HEK293 (cell line): ENCODE data around the gene MDP1.
A peak's percentile ranks its signal among the peaks of the same experiment; 100 is the strongest.

Experiments
- CTCF ChIA-PET: fragments of 350-600 bp; formaldehyde crosslinking; extraction: SDS; loops from one replicate; lab custom pipeline; 2021; ENCODE audit warnings: antibody characterized with exemption; lab: Yijun Ruan, JAX
- POLR2A ChIA-PET: fragments of 300-600 bp; formaldehyde crosslinking; extraction: SDS; loops from one replicate; lab custom pipeline; 2020; ENCODE audit warnings: antibody characterized with exemption, inconsistent platforms; lab: Yijun Ruan, JAX
- H3K27ac ChIP-seq: fragments of 200-500 bp; sonication (Bioruptor generic); 2 replicates; pipeline ENCODE4 v1.5.1; 2014; ENCODE audit warnings: low read depth, low read length, control low read depth, inconsistent platforms; ENCODE audit errors: extremely low read depth
- H3K36me3 ChIP-seq, 2 experiments: fragments of 200-500 bp in 1 of 2; sonication (Bioruptor generic) in 1 of 2; 1 replicate in 1 of 2; 2 replicates in 1 of 2; pipeline ENCODE4 v1.5.1; 2014 to 2017; ENCODE audit warnings: inconsistent platforms in 2 of 2, low read length in 2 of 2; ENCODE audit not compliant: control insufficient read depth in 2 of 2, insufficient read depth in 1 of 2
- H3K4me1 ChIP-seq: fragments of 200-500 bp; sonication (Bioruptor generic); 2 replicates; pipeline ENCODE4 v1.5.1; 2014; ENCODE audit warnings: mild to moderate bottlenecking, low read length, inconsistent platforms; ENCODE audit not compliant: control insufficient read depth, insufficient read depth
- H3K4me3 ChIP-seq: 2 replicates; pipeline ENCODE4 v1.5.1; 2011; ENCODE audit warnings: low read depth, mild to moderate bottlenecking, control low read depth, low read length, moderate library complexity
- H3K9me3 ChIP-seq: fragments of 200-500 bp; sonication (Bioruptor generic); 2 replicates; pipeline ENCODE4 v1.5.1; 2014; ENCODE audit warnings: low read depth, low read length, inconsistent platforms; ENCODE audit not compliant: control insufficient read depth, insufficient read depth
- CTCF ChIP-seq: fragments of 450-650 bp; formaldehyde crosslinking; IDR thresholded peaks from 2 replicates; pipeline ENCODE4 v1.5.1; 2016; ENCODE audit warnings: missing biosample characterization, missing genetic modification characterization
- GLIS1 ChIP-seq: fragments of 450-650 bp; formaldehyde crosslinking; IDR thresholded peaks from 2 replicates; pipeline ENCODE4 v1.5.1; 2016; ENCODE audit warnings: missing biosample characterization, missing genetic modification characterization
- HIC1 ChIP-seq: fragments of 450-650 bp; formaldehyde crosslinking; IDR thresholded peaks from 2 replicates; pipeline ENCODE4 v1.5.1; 2016; ENCODE audit warnings: missing biosample characterization, missing genetic modification characterization
- INSM2 ChIP-seq: fragments of 450-650 bp; formaldehyde crosslinking; IDR thresholded peaks from 2 replicates; pipeline ENCODE4 v1.5.1; 2016; ENCODE audit warnings: missing biosample characterization, missing genetic modification characterization
- KLF1 ChIP-seq: fragments of 450-650 bp; formaldehyde crosslinking; IDR thresholded peaks from 2 replicates; pipeline ENCODE4 v1.5.1; 2016; ENCODE audit warnings: missing biosample characterization, missing genetic modification characterization
- KLF7 ChIP-seq: fragments of 450-650 bp; formaldehyde crosslinking; IDR thresholded peaks from 2 replicates; pipeline ENCODE4 v1.5.1; 2016; ENCODE audit warnings: missing biosample characterization, missing genetic modification characterization, borderline replicate concordance
- ZBTB26 ChIP-seq: fragments of 450-650 bp; formaldehyde crosslinking; optimal IDR thresholded peaks from 2 replicates; pipeline ENCODE3; 2016; ENCODE audit warnings: missing biosample characterization, mild to moderate bottlenecking, missing genetic modification characterization
- ZBTB49 ChIP-seq: fragments of 450-650 bp; formaldehyde crosslinking; IDR thresholded peaks from 2 replicates; pipeline ENCODE4 v1.5.1; 2016; ENCODE audit warnings: missing biosample characterization, missing genetic modification characterization, low read depth
- ZBTB6 ChIP-seq: fragments of 450-650 bp; formaldehyde crosslinking; IDR thresholded peaks from 2 replicates; pipeline ENCODE4 v1.5.1; 2017; ENCODE audit warnings: missing biosample characterization, missing genetic modification characterization
- ZFP69B ChIP-seq: fragments of 450-650 bp; formaldehyde crosslinking; IDR thresholded peaks from 2 replicates; pipeline ENCODE4 v1.5.1; 2016; ENCODE audit warnings: missing biosample characterization, missing genetic modification characterization
- ZNF23 ChIP-seq: fragments of 450-650 bp; formaldehyde crosslinking; IDR thresholded peaks from 2 replicates; pipeline ENCODE4 v1.5.1; 2016; ENCODE audit warnings: missing biosample characterization, missing genetic modification characterization, borderline replicate concordance
- ZNF341 ChIP-seq: fragments of 450-650 bp; formaldehyde crosslinking; IDR thresholded peaks from 2 replicates; pipeline ENCODE4; 2016; ENCODE audit warnings: low read depth, missing biosample characterization, missing genetic modification characterization
- ZNF530 ChIP-seq: fragments of 450-650 bp; formaldehyde crosslinking; IDR thresholded peaks from 2 replicates; pipeline ENCODE4 v1.5.1; 2016; ENCODE audit warnings: low read depth, missing biosample characterization, missing genetic modification characterization
- ZNF585B ChIP-seq: fragments of 450-650 bp; formaldehyde crosslinking; IDR thresholded peaks from 2 replicates; pipeline ENCODE4 v1.5.1; 2016; ENCODE audit warnings: missing biosample characterization, missing genetic modification characterization
- ZNF626 ChIP-seq: fragments of 450-650 bp; sonication (Bioruptor Pico); formaldehyde crosslinking; IDR thresholded peaks from 2 replicates; pipeline ENCODE4 v1.5.1; 2018; ENCODE audit warnings: missing biosample characterization, missing genetic modification characterization, inconsistent platforms
- ZNF692 ChIP-seq: fragments of 450-650 bp; formaldehyde crosslinking; IDR thresholded peaks from 2 replicates; pipeline ENCODE4 v1.5.1; 2016; ENCODE audit warnings: missing biosample characterization, missing genetic modification characterization
- ZSCAN16 ChIP-seq: fragments of 450-650 bp; formaldehyde crosslinking; IDR thresholded peaks from 2 replicates; pipeline ENCODE4 v1.5.1; 2016; ENCODE audit warnings: missing biosample characterization, missing genetic modification characterization
- ZSCAN4 ChIP-seq: fragments of 450-650 bp; formaldehyde crosslinking; IDR thresholded peaks from 2 replicates; pipeline ENCODE4 v1.5.1; 2017; ENCODE audit warnings: missing biosample characterization, missing genetic modification characterization

MDP1 gene

GRCh38 chr14:24241829-24242443 is 26.1 kb upstream of the MDP1 start:
- peak; percentile 84 for TF ChIP-seq CTCF
- TF ChIP-seq ZNF23 (tag by site-specific recombination): no peak
- no peak for TF ChIP-seq ZBTB6 (tag by site-specific recombination)
- TF ChIP-seq INSM2: no peak
- no peak for TF ChIP-seq ZNF530 (tag by site-specific recombination)
- TF ChIP-seq ZNF692 (tag by site-specific recombination): peak; percentile 90
- no peak for TF ChIP-seq ZSCAN16 (tag by site-specific recombination)
- TF ChIP-seq ZNF341 (tag by site-specific recombination): 0 out of 2 replicates have a peak, but pooled peaks have one; percentile 8
- no peak for TF ChIP-seq ZBTB26
- no peak for TF ChIP-seq ZBTB49 (tag by site-specific recombination)
- TF ChIP-seq ZFP69B (tag by site-specific recombination): peak; percentile 69; the same call in 1 of the 2 replicates
- TF ChIP-seq GLIS1 (tag by site-specific recombination): peak; percentile 17; the same call in 1 of the 2 replicates
- TF ChIP-seq KLF1 (tag by site-specific recombination): peak; percentile 76; the same call in 1 of the 2 replicates
- peak; percentile 12; the same call in 1 of the 2 replicates for TF ChIP-seq KLF7
- no peak for TF ChIP-seq ZNF585B
- no peak for TF ChIP-seq HIC1 (tag by site-specific recombination)
- no peak for TF ChIP-seq ZNF626
- TF ChIP-seq ZSCAN4 (tag by site-specific recombination): peak; percentile 44; the same call in 1 of the 2 replicates
- peaks cover 13 to 44% of the 10 kb centered on the region in 2 experiments; a peak in 2 of 3 replicates for H3K36me3 ChIP-seq
- no peaks in the 10 kb centered on the region for H3K4me1 ChIP-seq
- peak overlapping the region; percentile 75 for H3K27ac ChIP-seq
- ChIA-PET POLR2A (interaction anchor here (0.5 to 3.4 kb wide), 34 partner anchors 9 to 200 kb away, joined by 3 to 62 read pairs (median 8); partner anchors contain the start of genes CARMIL3, CHMP4A, CIDEB and DCAF11), CTCF (interaction anchor here (0.6 to 7.2 kb wide), 33 partner anchors 8 to 194 kb away, joined by 3 to 133 read pairs (median 6); partner anchors contain the start of genes CBLN3, CIDEB, DCAF11 and DHRS1)
- H3K9me3 ChIP-seq: no peaks in the 10 kb centered on the region
- peak overlapping the region; percentile 78 for H3K4me3 ChIP-seq
